Measurements from ENCODE around the gene ELAVL4. TPM values are rescaled to one million over a fixed set of nuclear protein-coding genes. Genes with fewer than 3 reads are reported as not detected.

ELAVL4 gene
- total RNA-seq, 1 experiment from 2014 or later = 0.50 TPM

- no peak for TF ChIP-seq ZNF532 (CRISPR knock-in tag; IDR thresholded peaks at IDR 0.05; ENCODE audit: borderline replicate concordance)
- TF ChIP-seq E2F1 (CRISPR knock-in tag; IDR thresholded peaks at IDR 0.05) = no peak
- TF ChIP-seq SP1 (CRISPR knock-in tag; conservative IDR thresholded peaks at IDR 0.05) = no peak
- no peak for TF ChIP-seq CREB1 (CRISPR knock-in tag; IDR thresholded peaks at IDR 0.05)
Observed at GRCh38 chr1:50174101-50174500, 65.4 kb downstream of the ELAVL4 start (continued).

- H3K36me3 Mint-ChIP-seq = no peaks in the 10 kb centered on the region
- H3K9me3 Mint-ChIP-seq = no peaks in the 10 kb centered on the region
- no peak overlapping the region for H3K4me3 Mint-ChIP-seq
- DNase-seq (ENCODE audit: low spot score) (no peak), ATAC-seq (no peak)
- ChIA-PET CTCF (no interaction called here), POLR2A (no interaction called here)
- no peak overlapping the region for H3K27ac Mint-ChIP-seq
- peaks cover 11% of the 10 kb centered on the region for H3K4me1 Mint-ChIP-seq
- H3K27me3 Mint-ChIP-seq (ENCODE audit: low read depth) = no peaks in the 10 kb centered on the region
- no peak for TF ChIP-seq ZMAT4 (CRISPR knock-in tag; IDR thresholded peaks at IDR 0.05)
- no peak for TF ChIP-seq JAZF1 (CRISPR knock-in tag; IDR thresholded peaks at IDR 0.05)
- TF ChIP-seq EMX1 (CRISPR knock-in tag; IDR thresholded peaks at IDR 0.05) = no peak
- no peak for TF ChIP-seq SMAD4 (CRISPR knock-in tag; IDR thresholded peaks at IDR 0.05)
- no peak for TF ChIP-seq MXD4 (CRISPR knock-in tag; IDR thresholded peaks at IDR 0.05; ENCODE audit: borderline replicate concordance)
- TF ChIP-seq, protein P1, sequence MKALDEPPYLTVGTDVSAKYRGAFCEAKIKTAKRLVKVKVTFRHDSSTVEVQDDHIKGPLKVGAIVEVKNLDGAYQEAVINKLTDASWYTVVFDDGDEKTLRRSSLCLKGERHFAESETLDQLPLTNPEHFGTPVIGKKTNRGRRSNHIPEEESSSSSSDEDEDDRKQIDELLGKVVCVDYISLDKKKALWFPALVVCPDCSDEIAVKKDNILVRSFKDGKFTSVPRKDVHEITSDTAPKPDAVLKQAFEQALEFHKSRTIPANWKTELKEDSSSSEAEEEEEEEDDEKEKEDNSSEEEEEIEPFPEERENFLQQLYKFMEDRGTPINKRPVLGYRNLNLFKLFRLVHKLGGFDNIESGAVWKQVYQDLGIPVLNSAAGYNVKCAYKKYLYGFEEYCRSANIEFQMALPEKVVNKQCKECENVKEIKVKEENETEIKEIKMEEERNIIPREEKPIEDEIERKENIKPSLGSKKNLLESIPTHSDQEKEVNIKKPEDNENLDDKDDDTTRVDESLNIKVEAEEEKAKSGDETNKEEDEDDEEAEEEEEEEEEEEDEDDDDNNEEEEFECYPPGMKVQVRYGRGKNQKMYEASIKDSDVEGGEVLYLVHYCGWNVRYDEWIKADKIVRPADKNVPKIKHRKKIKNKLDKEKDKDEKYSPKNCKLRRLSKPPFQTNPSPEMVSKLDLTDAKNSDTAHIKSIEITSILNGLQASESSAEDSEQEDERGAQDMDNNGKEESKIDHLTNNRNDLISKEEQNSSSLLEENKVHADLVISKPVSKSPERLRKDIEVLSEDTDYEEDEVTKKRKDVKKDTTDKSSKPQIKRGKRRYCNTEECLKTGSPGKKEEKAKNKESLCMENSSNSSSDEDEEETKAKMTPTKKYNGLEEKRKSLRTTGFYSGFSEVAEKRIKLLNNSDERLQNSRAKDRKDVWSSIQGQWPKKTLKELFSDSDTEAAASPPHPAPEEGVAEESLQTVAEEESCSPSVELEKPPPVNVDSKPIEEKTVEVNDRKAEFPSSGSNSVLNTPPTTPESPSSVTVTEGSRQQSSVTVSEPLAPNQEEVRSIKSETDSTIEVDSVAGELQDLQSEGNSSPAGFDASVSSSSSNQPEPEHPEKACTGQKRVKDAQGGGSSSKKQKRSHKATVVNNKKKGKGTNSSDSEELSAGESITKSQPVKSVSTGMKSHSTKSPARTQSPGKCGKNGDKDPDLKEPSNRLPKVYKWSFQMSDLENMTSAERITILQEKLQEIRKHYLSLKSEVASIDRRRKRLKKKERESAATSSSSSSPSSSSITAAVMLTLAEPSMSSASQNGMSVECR (CRISPR knock-in tag; IDR thresholded peaks at IDR 0.05; ENCODE audit: borderline replicate concordance) = no peak
- TF ChIP-seq STAT6 (CRISPR knock-in tag; conservative IDR thresholded peaks at IDR 0.05; ENCODE audit: low read depth) = no peak
- TF ChIP-seq SP1 (CRISPR knock-in tag; conservative IDR thresholded peaks at IDR 0.05) = no peak
- TF ChIP-seq TEAD1 (CRISPR knock-in tag; IDR thresholded peaks at IDR 0.05) = no peak
- no peak for TF ChIP-seq FOXK1 (CRISPR knock-in tag; IDR thresholded peaks at IDR 0.05)
- TF ChIP-seq, protein P2, sequence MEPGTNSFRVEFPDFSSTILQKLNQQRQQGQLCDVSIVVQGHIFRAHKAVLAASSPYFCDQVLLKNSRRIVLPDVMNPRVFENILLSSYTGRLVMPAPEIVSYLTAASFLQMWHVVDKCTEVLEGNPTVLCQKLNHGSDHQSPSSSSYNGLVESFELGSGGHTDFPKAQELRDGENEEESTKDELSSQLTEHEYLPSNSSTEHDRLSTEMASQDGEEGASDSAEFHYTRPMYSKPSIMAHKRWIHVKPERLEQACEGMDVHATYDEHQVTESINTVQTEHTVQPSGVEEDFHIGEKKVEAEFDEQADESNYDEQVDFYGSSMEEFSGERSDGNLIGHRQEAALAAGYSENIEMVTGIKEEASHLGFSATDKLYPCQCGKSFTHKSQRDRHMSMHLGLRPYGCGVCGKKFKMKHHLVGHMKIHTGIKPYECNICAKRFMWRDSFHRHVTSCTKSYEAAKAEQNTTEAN (CRISPR knock-in tag; IDR thresholded peaks at IDR 0.05) = no peak
- TF ChIP-seq E2F5 (CRISPR knock-in tag; IDR thresholded peaks at IDR 0.05) = no peak
- TF ChIP-seq NR3C1 (CRISPR knock-in tag; conservative IDR thresholded peaks at IDR 0.05; ENCODE audit: low read depth) = no peak
- TF ChIP-seq MAX (CRISPR knock-in tag; IDR thresholded peaks at IDR 0.05) = no peak
Observed at GRCh38 chr1:50175719-50176639, 67.3 kb downstream of the ELAVL4 start.
